ENCODE data around the gene GRIN2A.

- no peak for TF ChIP-seq CTCF (IDR thresholded peaks at IDR 0.05 in 8 of 11, conservative IDR thresholded peaks at IDR 0.05 in 3 of 11)
- TF ChIP-seq POLR2AphosphoS5 (IDR thresholded peaks at IDR 0.05), result no peak
Observed at GRCh38 chr16:10145542-10146035, 36.6 kb downstream of the GRIN2A start.

All from spleen (tissue), 7 donors.